ENCODE results near the gene MEIOSIN. TPM values are rescaled to one million over a fixed set of nuclear protein-coding genes. Genes with fewer than 3 reads are reported as not detected.

The MEIOSIN gene
- polyA plus RNA-seq, 1 donor from 2014 or later: not detected

GRCh38 chr19:45768655-45768983 is 35.4 kb downstream of the MEIOSIN start:
- no peaks in the 10 kb centered on the region for H3K36me3 ChIP-seq (ENCODE audit: insufficient read depth, low read length)
- TF ChIP-seq RAD21 (conservative IDR thresholded peaks at IDR 0.05) (no peak), EZH2 (IDR thresholded peaks at IDR 0.05; ENCODE audit: borderline replicate concordance, insufficient read depth, low read length, poor library complexity, severe bottlenecking) (no peak), MXI1 (conservative IDR thresholded peaks at IDR 0.05; ENCODE audit: poor library complexity, severe bottlenecking) (no peak), EP300 (conservative IDR thresholded peaks at IDR 0.05; ENCODE audit: poor library complexity, severe bottlenecking) (no peak), SMC3 (conservative IDR thresholded peaks at IDR 0.05; ENCODE audit: poor library complexity) (no peak), TAF1 (IDR thresholded peaks at IDR 0.05; ENCODE audit: low read depth) (no peak), POLR2AphosphoS5 (IDR thresholded peaks at IDR 0.05) (no peak)
- TF ChIP-seq, protein P1, sequence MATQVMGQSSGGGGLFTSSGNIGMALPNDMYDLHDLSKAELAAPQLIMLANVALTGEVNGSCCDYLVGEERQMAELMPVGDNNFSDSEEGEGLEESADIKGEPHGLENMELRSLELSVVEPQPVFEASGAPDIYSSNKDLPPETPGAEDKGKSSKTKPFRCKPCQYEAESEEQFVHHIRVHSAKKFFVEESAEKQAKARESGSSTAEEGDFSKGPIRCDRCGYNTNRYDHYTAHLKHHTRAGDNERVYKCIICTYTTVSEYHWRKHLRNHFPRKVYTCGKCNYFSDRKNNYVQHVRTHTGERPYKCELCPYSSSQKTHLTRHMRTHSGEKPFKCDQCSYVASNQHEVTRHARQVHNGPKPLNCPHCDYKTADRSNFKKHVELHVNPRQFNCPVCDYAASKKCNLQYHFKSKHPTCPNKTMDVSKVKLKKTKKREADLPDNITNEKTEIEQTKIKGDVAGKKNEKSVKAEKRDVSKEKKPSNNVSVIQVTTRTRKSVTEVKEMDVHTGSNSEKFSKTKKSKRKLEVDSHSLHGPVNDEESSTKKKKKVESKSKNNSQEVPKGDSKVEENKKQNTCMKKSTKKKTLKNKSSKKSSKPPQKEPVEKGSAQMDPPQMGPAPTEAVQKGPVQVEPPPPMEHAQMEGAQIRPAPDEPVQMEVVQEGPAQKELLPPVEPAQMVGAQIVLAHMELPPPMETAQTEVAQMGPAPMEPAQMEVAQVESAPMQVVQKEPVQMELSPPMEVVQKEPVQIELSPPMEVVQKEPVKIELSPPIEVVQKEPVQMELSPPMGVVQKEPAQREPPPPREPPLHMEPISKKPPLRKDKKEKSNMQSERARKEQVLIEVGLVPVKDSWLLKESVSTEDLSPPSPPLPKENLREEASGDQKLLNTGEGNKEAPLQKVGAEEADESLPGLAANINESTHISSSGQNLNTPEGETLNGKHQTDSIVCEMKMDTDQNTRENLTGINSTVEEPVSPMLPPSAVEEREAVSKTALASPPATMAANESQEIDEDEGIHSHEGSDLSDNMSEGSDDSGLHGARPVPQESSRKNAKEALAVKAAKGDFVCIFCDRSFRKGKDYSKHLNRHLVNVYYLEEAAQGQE (IDR thresholded peaks at IDR 0.05; ENCODE audit: borderline replicate concordance): no peak
- TF ChIP-seq, protein P2, sequence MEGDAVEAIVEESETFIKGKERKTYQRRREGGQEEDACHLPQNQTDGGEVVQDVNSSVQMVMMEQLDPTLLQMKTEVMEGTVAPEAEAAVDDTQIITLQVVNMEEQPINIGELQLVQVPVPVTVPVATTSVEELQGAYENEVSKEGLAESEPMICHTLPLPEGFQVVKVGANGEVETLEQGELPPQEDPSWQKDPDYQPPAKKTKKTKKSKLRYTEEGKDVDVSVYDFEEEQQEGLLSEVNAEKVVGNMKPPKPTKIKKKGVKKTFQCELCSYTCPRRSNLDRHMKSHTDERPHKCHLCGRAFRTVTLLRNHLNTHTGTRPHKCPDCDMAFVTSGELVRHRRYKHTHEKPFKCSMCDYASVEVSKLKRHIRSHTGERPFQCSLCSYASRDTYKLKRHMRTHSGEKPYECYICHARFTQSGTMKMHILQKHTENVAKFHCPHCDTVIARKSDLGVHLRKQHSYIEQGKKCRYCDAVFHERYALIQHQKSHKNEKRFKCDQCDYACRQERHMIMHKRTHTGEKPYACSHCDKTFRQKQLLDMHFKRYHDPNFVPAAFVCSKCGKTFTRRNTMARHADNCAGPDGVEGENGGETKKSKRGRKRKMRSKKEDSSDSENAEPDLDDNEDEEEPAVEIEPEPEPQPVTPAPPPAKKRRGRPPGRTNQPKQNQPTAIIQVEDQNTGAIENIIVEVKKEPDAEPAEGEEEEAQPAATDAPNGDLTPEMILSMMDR (IDR thresholded peaks at IDR 0.05; ENCODE audit: poor library complexity, severe bottlenecking): no peak
- H3K9ac ChIP-seq (ENCODE audit: low read length): no peak overlapping the region
- H3K27ac ChIP-seq (ENCODE audit: low read length): no peak overlapping the region
- no peaks in the 10 kb centered on the region for H3F3A ChIP-seq (ENCODE audit: insufficient read depth, low read length, poor library complexity, severe bottlenecking)
- H3K9me2 ChIP-seq (ENCODE audit: insufficient read depth, low read length): no peaks in the 10 kb centered on the region
- peak overlapping the region; percentile 82 for H3K4me2 ChIP-seq (ENCODE audit: low read length)
- no peaks in the 10 kb centered on the region for H4K20me1 ChIP-seq (ENCODE audit: insufficient read depth)
- no peaks in the 10 kb centered on the region for H3K9me3 ChIP-seq (ENCODE audit: low read length)
- no peaks in the 10 kb centered on the region for H3K79me2 ChIP-seq (replicated peaks; ENCODE audit: insufficient read depth, low read length)
- H2AFZ ChIP-seq (ENCODE audit: low read depth, low read length): no peak overlapping the region
- H3K27me3 ChIP-seq (ENCODE audit: insufficient read depth, low read depth, low read length): peaks cover 22% of the 10 kb centered on the region
- peak overlapping the region; percentile 68 for H3K4me3 ChIP-seq (ENCODE audit: low read length)

GRCh38 chr19:45768984-45769782 is 35.9 kb downstream of the MEIOSIN start, which contains the start of gene SIX5:
Gene SIX5, minus strand, starts transcription at chr19:45769252. Its CDS starts 408 bp downstream, at chr19:45768844.
- TF ChIP-seq EP300 (conservative IDR thresholded peaks at IDR 0.05; ENCODE audit: poor library complexity, severe bottlenecking) (peak; percentile 30), TAF1 (IDR thresholded peaks at IDR 0.05; ENCODE audit: low read depth) (no peak), RAD21 (conservative IDR thresholded peaks at IDR 0.05) (no peak)
- no peaks in the 10 kb centered on the region for H4K20me1 ChIP-seq (ENCODE audit: insufficient read depth)
- H3K4me3 ChIP-seq (ENCODE audit: low read length): peak within 1 kb of the TSS; percentile 68
- no peak within 1 kb of the TSS for H2AFZ ChIP-seq (ENCODE audit: low read depth, low read length)
- H3K9me2 ChIP-seq (ENCODE audit: insufficient read depth, low read length): no peaks in the 10 kb centered on the region
- H3K79me2 ChIP-seq (replicated peaks; ENCODE audit: insufficient read depth, low read length): no peaks in the 10 kb centered on the region
- H3K27ac ChIP-seq (ENCODE audit: low read length): peak within 1 kb of the TSS; percentile 73
- H3K9ac ChIP-seq (ENCODE audit: low read length): peak within 1 kb of the TSS; percentile 66
- H3F3A ChIP-seq (ENCODE audit: insufficient read depth, low read length, poor library complexity, severe bottlenecking): no peaks in the 10 kb centered on the region
- no peaks in the 10 kb centered on the region for H3K36me3 ChIP-seq (ENCODE audit: insufficient read depth, low read length)
- peak within 1 kb of the TSS; percentile 82 for H3K4me2 ChIP-seq (ENCODE audit: low read length)
- no peaks in the 10 kb centered on the region for H3K9me3 ChIP-seq (ENCODE audit: low read length)
- H3K27me3 ChIP-seq (ENCODE audit: insufficient read depth, low read depth, low read length): peaks cover 22% of the 10 kb centered on the region
